HG03520 (cell line): ENCODE data around the gene SMIM12.
A peak's percentile ranks its signal among the peaks of the same experiment; 100 is the strongest.

Experiments used
- ATAC-seq: cut with Tn5 transposase; IDR thresholded peaks from one replicate; pipeline ENCODE4 v1.9.1; 2021; ENCODE audit warnings: mild to moderate bottlenecking, moderate library complexity; ENCODE audit not compliant: unreplicated experiment

The SMIM12 gene

GRCh38 chr1:34874296-34874952, 14.9 kb upstream of the SMIM12 start:
- ATAC-seq = no peak

GRCh38 chr1:34872133-34872503, 12.6 kb upstream of the SMIM12 start:
- no peak for ATAC-seq

GRCh38 chr1:34871443-34872132, 12.0 kb upstream of the SMIM12 start:
- no peak for ATAC-seq

- ATAC-seq = no peak
Observed at GRCh38 chr1:34870395-34870794, 10.8 kb upstream of the SMIM12 start.

GRCh38 chr1:34869760-34870159, 10.2 kb upstream of the SMIM12 start:
- no peak for ATAC-seq

- no peak for ATAC-seq
Observed at GRCh38 chr1:34868230-34869049, 8.9 kb upstream of the SMIM12 start.

- no peak for ATAC-seq
Observed at GRCh38 chr1:34867415-34867814, 7.9 kb upstream of the SMIM12 start.

GRCh38 chr1:34866762-34867109, 7.2 kb upstream of the SMIM12 start:
- ATAC-seq = no peak

- ATAC-seq = peak; percentile 50
Observed at GRCh38 chr1:34865981-34866761, 6.6 kb upstream of the SMIM12 start.

GRCh38 chr1:34865573-34865972, 6.0 kb upstream of the SMIM12 start:
- no peak for ATAC-seq

GRCh38 chr1:34864759-34865158, 5.2 kb upstream of the SMIM12 start:
- no peak for ATAC-seq

GRCh38 chr1:34863501-34863900, 4.0 kb upstream of the SMIM12 start:
- no peak for ATAC-seq

GRCh38 chr1:34858901-34859445, 576 bp downstream of the SMIM12 start:
- ATAC-seq = peak; percentile 8

GRCh38 chr1:34856697-34857096, 2.9 kb downstream of the SMIM12 start:
- no peak for ATAC-seq

- peak; percentile 98 for ATAC-seq
Observed at GRCh38 chr1:34852677-34853217, 6.8 kb downstream of the SMIM12 start.

GRCh38 chr1:34851431-34852105, 8.0 kb downstream of the SMIM12 start:
- ATAC-seq = no peak

- no peak for ATAC-seq
Observed at GRCh38 chr1:34850382-34850781, 9.2 kb downstream of the SMIM12 start.

- ATAC-seq = no peak
Observed at GRCh38 chr1:34847094-34847493, 12.5 kb downstream of the SMIM12 start.

GRCh38 chr1:34846265-34846664, 13.3 kb downstream of the SMIM12 start:
- no peak for ATAC-seq
